H1 (cell line): ENCODE data around the gene HSH2D. TPM values are rescaled to one million over a fixed set of nuclear protein-coding genes. Genes with fewer than 3 reads are reported as not detected.
A peak's percentile ranks its signal among the peaks of the same experiment; 100 is the strongest.

Experiments
- CTCF ChIA-PET: fragments of 300-600 bp; sonication (Branson Sonifier 250); formaldehyde crosslinking; loops from one replicate; lab custom pipeline; 2021; ENCODE audit not compliant: partially characterized antibody; lab: Charles Lee
- POLR2A ChIA-PET: fragments of 300-600 bp; sonication (Branson Sonifier 250); formaldehyde crosslinking; loops from one replicate; lab custom pipeline; 2021; ENCODE audit warnings: inconsistent platforms; ENCODE audit not compliant: partially characterized antibody; lab: Charles Lee
- DNase-seq, 2 experiments: peaks; one replicate each; pipeline versions ENCODE4 v3.0.0 to v3.0.0-alpha.2; 2010 to 2022; ENCODE audit warnings: low spot score in 2 of 2, low read depth in 1 of 2, mixed read lengths in 1 of 2
- FAIRE-seq: peaks from 2 replicates; lab custom pipeline; 2011; peaks lifted over from hg19 to GRCh38; lab: Jason Lieb, UNC
- H2AFZ ChIP-seq: 2 replicates; pipeline ENCODE4 v1.8.1; 2012; ENCODE audit warnings: low read length, inconsistent platforms
- H2AK5ac ChIP-seq: 2 replicates; pipeline ENCODE4 v1.6.1; 2013; ENCODE audit warnings: low read depth, low read length
- H2BK120ac ChIP-seq: replicated peaks from 2 replicates; pipeline ENCODE3; 2013; ENCODE audit warnings: low read depth, low read length, inconsistent platforms
- H2BK12ac ChIP-seq: 2 replicates; pipeline ENCODE4 v1.6.1; 2013; ENCODE audit warnings: low read depth, low read length
- H2BK15ac ChIP-seq: 2 replicates; pipeline ENCODE4 v1.6.1; 2013; ENCODE audit warnings: low read length
- H2BK20ac ChIP-seq: 2 replicates; pipeline ENCODE4 v1.6.1; 2013; ENCODE audit warnings: low read length
- H2BK5ac ChIP-seq: 2 replicates; pipeline ENCODE4 v1.6.1; 2013; ENCODE audit warnings: low read depth, low read length
- H3K14ac ChIP-seq: 2 replicates; pipeline ENCODE4 v1.6.1; 2013; ENCODE audit warnings: inconsistent platforms; ENCODE audit not compliant: insufficient read length
- H3K18ac ChIP-seq: 2 replicates; pipeline ENCODE4 v1.6.1; 2013; ENCODE audit warnings: low read length; ENCODE audit errors: extremely low read depth
- H3K23ac ChIP-seq: 2 replicates; pipeline ENCODE4 v1.6.1; 2013; ENCODE audit warnings: inconsistent platforms; ENCODE audit not compliant: insufficient read length
- H3K23me2 ChIP-seq: 2 replicates; pipeline ENCODE4 v1.6.1; 2013; ENCODE audit warnings: low read depth, low read length
- H3K27ac ChIP-seq: 2 replicates; pipeline ENCODE4 v1.6.1; 2011; ENCODE audit warnings: low read depth, low read length, inconsistent platforms
- H3K27me3 ChIP-seq, 4 experiments: replicated peaks in 1 of 4; 1 replicate in 1 of 4; 2 replicates in 3 of 4; pipeline versions ENCODE4 v1.6.1 to v1.8.1; 2011 to 2013; ENCODE audit warnings: low read length in 3 of 4, mild to moderate bottlenecking in 3 of 4, inconsistent platforms in 2 of 4, mixed read lengths in 2 of 4, moderate library complexity in 1 of 4; ENCODE audit not compliant: control insufficient read depth in 3 of 4, insufficient read depth in 3 of 4; ENCODE audit errors: extremely low read depth in 1 of 4
- H3K36me3 ChIP-seq, 4 experiments: 2 replicates each; pipeline versions ENCODE4 v1.6.1 to v1.8.1; 2011 to 2013; ENCODE audit warnings: mild to moderate bottlenecking in 4 of 4, low read length in 3 of 4, moderate library complexity in 2 of 4, control low read depth in 1 of 4, inconsistent platforms in 1 of 4; ENCODE audit not compliant: insufficient read depth in 4 of 4, control insufficient read depth in 2 of 4
- H3K4ac ChIP-seq: replicated peaks from 2 replicates; pipeline ENCODE3; 2013; ENCODE audit warnings: low read length, low read depth, mixed read lengths, inconsistent platforms; ENCODE audit not compliant: insufficient read length
- H3K4me1 ChIP-seq, 4 experiments: replicated peaks in 1 of 4; 1 replicate in 1 of 4; 2 replicates in 3 of 4; pipeline versions ENCODE4 v1.6.1 to v1.8.1; 2011 to 2013; ENCODE audit warnings: low read length in 3 of 4, inconsistent platforms in 2 of 4, mixed read lengths in 1 of 4; ENCODE audit not compliant: insufficient read depth in 4 of 4, control insufficient read depth in 3 of 4
- H3K4me2 ChIP-seq, 2 experiments: 2 replicates each; pipeline versions ENCODE4 v1.6.1 to v1.8.1; 2011 to 2013; ENCODE audit warnings: low read depth in 2 of 2, low read length in 2 of 2, control low read depth in 1 of 2, inconsistent platforms in 1 of 2, mild to moderate bottlenecking in 1 of 2; ENCODE audit not compliant: insufficient read depth in 1 of 2
- H3K4me3 ChIP-seq, 4 experiments: fragments of 200-600, 300-600 bp in 1 of 4; sonication (generic), shearing (Covaris generic), sonication (Bioruptor Twin) in 1 of 4; 2 replicates each; pipeline versions ENCODE4 v1.5.1 to v1.8.1; 2011 to 2016; ENCODE audit warnings: low read length in 4 of 4, low read depth in 3 of 4, control low read depth in 2 of 4, inconsistent platforms in 2 of 4, mild to moderate bottlenecking in 2 of 4, mixed read lengths in 1 of 4, moderate library complexity in 1 of 4; ENCODE audit not compliant: insufficient read depth in 2 of 4; ENCODE audit errors: extremely low read depth in 1 of 4
- H3K56ac ChIP-seq: replicated peaks from 2 replicates; pipeline ENCODE3; 2013; ENCODE audit warnings: low read depth, mild to moderate bottlenecking, mixed read lengths, low read length, inconsistent platforms; ENCODE audit not compliant: insufficient read length
- H3K79me1 ChIP-seq: 2 replicates; pipeline ENCODE4 v1.6.1; 2013; ENCODE audit warnings: low read depth, low read length, control low read depth
- H3K79me2 ChIP-seq, 2 experiments: 2 replicates each; pipeline versions ENCODE4 v1.6.1 to v1.8.1; 2012 to 2013; ENCODE audit warnings: low read length in 2 of 2, mild to moderate bottlenecking in 2 of 2, inconsistent platforms in 1 of 2; ENCODE audit not compliant: insufficient read depth in 2 of 2, control insufficient read depth in 1 of 2
- H3K9ac ChIP-seq, 4 experiments: replicated peaks in 1 of 4; 1 replicate in 1 of 4; 2 replicates in 3 of 4; pipeline versions ENCODE4 v1.6.1 to v1.8.1; 2011 to 2013; ENCODE audit warnings: low read depth in 3 of 4, low read length in 3 of 4, control low read depth in 2 of 4, mild to moderate bottlenecking in 2 of 4, moderate library complexity in 2 of 4, inconsistent platforms in 1 of 4; ENCODE audit errors: extremely low read depth in 1 of 4
- H3K9me3 ChIP-seq, 2 experiments: 2 replicates each; pipeline versions ENCODE4 v1.6.1 to v1.8.1; 2012 to 2013; ENCODE audit warnings: mild to moderate bottlenecking in 2 of 2, moderate library complexity in 2 of 2, control low read depth in 1 of 2, inconsistent platforms in 1 of 2, low read depth in 1 of 2, low read length in 1 of 2, mixed read lengths in 1 of 2; ENCODE audit not compliant: insufficient read depth in 2 of 2
- H4K20me1 ChIP-seq, 2 experiments: replicated peaks in 1 of 2; 2 replicates each; pipeline versions ENCODE3 to v1.8.1; 2011 to 2013; ENCODE audit warnings: inconsistent platforms in 2 of 2, low read length in 2 of 2, mild to moderate bottlenecking in 1 of 2; ENCODE audit not compliant: insufficient read depth in 2 of 2, control insufficient read depth in 1 of 2
- H4K5ac ChIP-seq: 2 replicates; pipeline ENCODE4 v1.6.1; 2013; ENCODE audit warnings: low read length, low read depth, mixed read lengths, inconsistent platforms; ENCODE audit not compliant: insufficient read length
- H4K8ac ChIP-seq: 2 replicates; pipeline ENCODE4 v1.8.0; 2013; ENCODE audit warnings: mild to moderate bottlenecking, moderate library complexity, low read length, inconsistent platforms; ENCODE audit not compliant: insufficient read depth; ENCODE audit errors: extremely low read depth
- H4K91ac ChIP-seq: replicated peaks from 2 replicates; pipeline ENCODE3; 2013; ENCODE audit warnings: low read length, mixed read lengths, inconsistent platforms; ENCODE audit not compliant: insufficient read length
- CBX5 ChIP-seq: fragments of 300-800, 300-1000 bp; sonication (generic); IDR thresholded peaks from 2 replicates; pipeline ENCODE4 v1.7.1; 2016; ENCODE audit warnings: antibody characterized with exemption, low read length, low read depth
- CBX8 ChIP-seq: fragments of 300-800, 300-1000 bp; sonication (generic); IDR thresholded peaks from 2 replicates; pipeline ENCODE4 v1.7.1; 2016; ENCODE audit warnings: low read depth, low read length, borderline replicate concordance
- CHD2 ChIP-seq: IDR thresholded peaks from 2 replicates; pipeline ENCODE4 v1.6.1; 2012; ENCODE audit warnings: low read length, improper control_type of control experiment
- CTCF ChIP-seq, 3 experiments: IDR thresholded peaks; 1 replicate in 2 of 3; 2 replicates in 1 of 3; pipeline versions ENCODE4 v1.5.1 to v1.6.1; 2011; ENCODE audit warnings: low read length in 3 of 3, mild to moderate bottlenecking in 3 of 3, inconsistent platforms in 2 of 3, low read depth in 1 of 3, moderate library complexity in 1 of 3; ENCODE audit not compliant: insufficient read depth in 1 of 3; ENCODE audit errors: control extremely low read depth in 1 of 3
- FOSL1 ChIP-seq: IDR thresholded peaks from 2 replicates; pipeline ENCODE4 v1.6.1; 2011; ENCODE audit warnings: mild to moderate bottlenecking, low read depth, low read length, moderate library complexity; ENCODE audit not compliant: insufficient read depth
- JUND ChIP-seq: IDR thresholded peaks from 2 replicates; pipeline ENCODE4 v1.6.1; 2011; ENCODE audit warnings: mild to moderate bottlenecking, improper control_type of control experiment, low read length
- KDM4A ChIP-seq: IDR thresholded peaks from one replicate; pipeline ENCODE4 v1.7.1; 2012; ENCODE audit warnings: low read depth, mild to moderate bottlenecking, moderate library complexity, low read length, inconsistent platforms; ENCODE audit not compliant: severe bottlenecking
- SAP30 ChIP-seq: fragments of 300-600 bp; sonication (generic); IDR thresholded peaks from 2 replicates; pipeline ENCODE4 v1.7.1; 2012; ENCODE audit warnings: low read length, moderate library complexity, mild to moderate bottlenecking, inconsistent platforms; ENCODE audit not compliant: insufficient read depth, insufficient replicate concordance
- TBP ChIP-seq: IDR thresholded peaks from 2 replicates; pipeline ENCODE4 v1.6.1; 2011; ENCODE audit warnings: low read depth, low read length, improper control_type of control experiment
- WGBS, 2 experiments: shearing (Covaris generic) in 1 of 2; methylation state at CpG; one replicate each; pipeline versions ENCODE4 v1.1.6 to v1.1.7; 2013 to 2015; ENCODE audit warnings: low lambda C conversion rate in 2 of 2, mixed read lengths in 2 of 2, inconsistent platforms in 1 of 2, low coverage in 1 of 2, missing lambda C conversion rate in 1 of 2; ENCODE audit not compliant: insufficient replicate concordance in 2 of 2, insufficient coverage in 1 of 2, insufficient read length in 1 of 2; ENCODE audit errors: extremely low coverage in 1 of 2, missing lambda C conversion rate in 1 of 2; 5-methylcytosine and 5-hydroxymethylcytosine counted together
- polyA plus RNA-seq, 7 experiments: library from polyadenylated mRNA; depleted of rRNA in 3 of 7; stranded (reverse) in 5 of 7; unstranded in 2 of 7; fragments of >200 nt in 5 of 7; fragments of 200-250 nt in 2 of 7; gene quantifications; 1 replicate in 5 of 7; 2 replicates in 1 of 7; 4 replicates in 1 of 7; pipeline versions ENCODE4 v1.2.1 to v1.2.3, GENCODE V29; 2011 to 2013; ENCODE audit warnings: missing spikeins in 2 of 7, mixed read lengths in 2 of 7
- total RNA-seq: library from RNA; stranded (reverse); fragmentation: NEBNext Ultra II Directional; extraction: Animal tissue kit (Norgen Biotek cat#: 25700); gene quantifications from 2 replicates; pipeline ENCODE4 v1.2.1, GENCODE V29; 2021
- TF ChIP-seq, protein P1 (sequence below): IDR thresholded peaks from 2 replicates; pipeline ENCODE4 v1.6.1; 2011; ENCODE audit warnings: low read depth, mild to moderate bottlenecking, low read length; ENCODE audit not compliant: insufficient read depth

Gene HSH2D
- total and polyA plus RNA-seq, 2 of the 8 experiments (the other 6 are each of a cell fraction or from before 2014, with no cell fraction given), result 0.67 to 1.6 TPM

GRCh38 chr19:16112778-16113177 is 30.7 kb upstream of the HSH2D start:
- Histone ChIP-seq H3K27me3 (no peaks in the 10 kb centered on the region), H3K4me1 (peaks cover 0 to 7% (median 2%) of the 10 kb centered on the region in 4 experiments; a peak in 5 of 7 replicates), H2BK12ac (no peak overlapping the region), H4K20me1 (peaks cover 4 to 16% of the 10 kb centered on the region in 2 experiments), H3K27ac (no peak overlapping the region), H4K91ac (no peak overlapping the region), H3K56ac (no peak overlapping the region), H3K36me3 (no peaks in the 10 kb centered on the region; a peak in 1 of 8 replicates), H2BK20ac (no peak overlapping the region), H4K5ac (no peak overlapping the region), H3K4me3 (peak overlapping the region; percentile 82 to 98 (median 93); a peak in 5 of 8 replicates), H2AK5ac (no peak overlapping the region), H3K9ac (peak overlapping the region in 1 of 4 experiments; percentile 88; a peak in 1 of 7 replicates), H3K23ac (no peak overlapping the region), H3K79me1 (peaks cover 14% of the 10 kb centered on the region), H3K14ac (no peak overlapping the region), H2BK120ac (no peak overlapping the region), H3K18ac (no peak overlapping the region), H2AFZ (no peak overlapping the region), H3K79me2 (peaks cover 11 to 46% of the 10 kb centered on the region in 2 experiments), H2BK5ac (no peak overlapping the region), H3K4me2 (peak overlapping the region; percentile 86 to 97), H3K9me3 (no peaks in the 10 kb centered on the region), H3K23me2 (peaks cover 4% of the 10 kb centered on the region; the same call in 1 of the 2 replicates), H2BK15ac (no peak overlapping the region), H3K4ac (no peak overlapping the region), H4K8ac (no peak overlapping the region)
- no peak for DNase-seq
- CTCF ChIA-PET, result interaction anchor here (0.6 to 1.0 kb wide), 6 partner anchors 23 to 73 kb away, joined by 3 to 5 read pairs (median 3); partner anchors contain the start of gene CIB3
- POLR2A ChIA-PET, result interaction anchor here (0.6 to 37.0 kb wide), 8 partner anchors 9 to 45 kb away, joined by 3 to 582 read pairs (median 4); partner anchors contain the start of genes HSH2D and TPM4
- FAIRE-seq, result no peak
- 94% methylated on average over 2 of the region's 2 CpGs; no CpG with 5 or more reads in 1 of the 2 experiments for WGBS, 2 experiments
- no peak for TF ChIP-seq SAP30
- no peak for TF ChIP-seq JUND
- TF ChIP-seq, protein P1, sequence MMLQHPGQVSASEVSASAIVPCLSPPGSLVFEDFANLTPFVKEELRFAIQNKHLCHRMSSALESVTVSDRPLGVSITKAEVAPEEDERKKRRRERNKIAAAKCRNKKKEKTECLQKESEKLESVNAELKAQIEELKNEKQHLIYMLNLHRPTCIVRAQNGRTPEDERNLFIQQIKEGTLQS, result no peak
- no peak for TF ChIP-seq CBX8
- no peak for TF ChIP-seq CBX5
- no peak for TF ChIP-seq CHD2
- TF ChIP-seq KDM4A, result no peak
- no peak for TF ChIP-seq TBP
- no peak for TF ChIP-seq CTCF (IDR thresholded peaks at IDR 0.05; ENCODE audit: control extremely low read depth in 1 of 3, insufficient read depth in 1 of 3, low read depth in 1 of 3, low read length in 3 of 3)
- no peak for TF ChIP-seq FOSL1
